C4-2B (cell line): ENCODE data around the gene MED26.

Experiments used
- H3K27ac ChIP-seq: fragments of 450-650 bp; 2 replicates; pipeline ENCODE4 v1.5.1; 2017
- CTCF ChIP-seq: fragments of 450-650 bp; conservative IDR thresholded peaks from 2 replicates; pipeline ENCODE4 v1.5.1; 2017; ENCODE audit warnings: mild to moderate bottlenecking
- ZFX ChIP-seq: fragments of 450-650 bp; IDR thresholded peaks from 2 replicates; pipeline ENCODE4 v1.6.1; 2017

Gene MED26

GRCh38 chr19:16668176-16668575 lies 40.2 kb upstream of the MED26 start:
- H3K27ac ChIP-seq, result no peak overlapping the region
- no peak for TF ChIP-seq ZFX
- TF ChIP-seq CTCF, result no peak

- peak overlapping the region; percentile 88 for H3K27ac ChIP-seq
- no peak for TF ChIP-seq CTCF
- no peak for TF ChIP-seq ZFX
Observed at GRCh38 chr19:16661480-16662034, 33.6 kb upstream of the MED26 start.

GRCh38 chr19:16660763-16661479 lies 32.9 kb upstream of the MED26 start, which contains the start of gene TMEM38A:
Gene TMEM38A, plus strand, starts transcription at chr19:16661139. Its CDS starts 79 bp downstream, at chr19:16661218.
- H3K27ac ChIP-seq, result peak within 1 kb of the TSS; percentile 88
- TF ChIP-seq ZFX (no peak; the same call in 1 of the 2 replicates), CTCF (no peak)

- TF ChIP-seq CTCF (no peak), ZFX (peak; percentile 36; the same call in 1 of the 2 replicates)
- H3K27ac ChIP-seq, result peak within 1 kb of the TSS; percentile 88
Observed at GRCh38 chr19:16659832-16660708, 32.1 kb upstream of the MED26 start, which contains the start of gene SMIM7. Gene SMIM7, minus strand, starts transcription at chr19:16660144. Its CDS starts 34 bp downstream, at chr19:16660110.

GRCh38 chr19:16659464-16659831 lies 31.4 kb upstream of the MED26 start:
- TF ChIP-seq CTCF (no peak), ZFX (no peak)
- peak overlapping the region; percentile 88 for H3K27ac ChIP-seq

- no peak for TF ChIP-seq ZFX
- no peak overlapping the region for H3K27ac ChIP-seq
Observed at GRCh38 chr19:16657384-16657783, 29.4 kb upstream of the MED26 start.

GRCh38 chr19:16655727-16656126 lies 27.7 kb upstream of the MED26 start:
- H3K27ac ChIP-seq, result no peak overlapping the region
- TF ChIP-seq ZFX (no peak), CTCF (no peak)
